GM18511 (cell line): ENCODE measurements around the gene SLC25A29.
"Not testable (repeated sequence)": the region's sequence is repeated elsewhere in the genome, so short reads cannot be mapped to it uniquely, and the experiment has no call there.

ENCODE experiments used
- ATAC-seq: cut with Tn5 transposase; IDR thresholded peaks from one replicate; pipeline ENCODE4 v1.9.1; 2021; ENCODE audit warnings: mild to moderate bottlenecking, moderate library complexity; ENCODE audit not compliant: unreplicated experiment

SLC25A29 gene

GRCh38 chr14:100306101-100306997 lies at the start of gene SLC25A29:
Gene SLC25A29, minus strand, starts transcription at chr14:100306444. Its CDS starts 212 bp downstream, at chr14:100306232.
- peak; percentile 87 for ATAC-seq

GRCh38 chr14:100350986-100351385 lies 44.7 kb upstream of the SLC25A29 start:
- no peak for ATAC-seq

- ATAC-seq: no peak
Observed at GRCh38 chr14:100350276-100350926, 44.2 kb upstream of the SLC25A29 start.

- ATAC-seq: no peak
Observed at GRCh38 chr14:100348784-100349685, 42.8 kb upstream of the SLC25A29 start.

GRCh38 chr14:100348253-100348729 lies 42.0 kb upstream of the SLC25A29 start:
- ATAC-seq: no peak

- no peak for ATAC-seq
Observed at GRCh38 chr14:100346306-100347091, 40.3 kb upstream of the SLC25A29 start.

GRCh38 chr14:100345711-100346110 lies 39.5 kb upstream of the SLC25A29 start:
- no peak for ATAC-seq

- ATAC-seq: not testable (repeated sequence)
Observed at GRCh38 chr14:100344657-100345056, 38.4 kb upstream of the SLC25A29 start.

- ATAC-seq: not testable (repeated sequence)
Observed at GRCh38 chr14:100342826-100343225, 36.6 kb upstream of the SLC25A29 start.

- ATAC-seq: no peak
Observed at GRCh38 chr14:100342195-100342594, 36.0 kb upstream of the SLC25A29 start.

- peak; percentile 68 for ATAC-seq
Observed at GRCh38 chr14:100341301-100342031, 35.2 kb upstream of the SLC25A29 start.

- no peak for ATAC-seq
Observed at GRCh38 chr14:100340423-100340813, 34.2 kb upstream of the SLC25A29 start.

GRCh38 chr14:100339766-100340422 lies 33.6 kb upstream of the SLC25A29 start:
- no peak for ATAC-seq

- peak; percentile 25 for ATAC-seq
Observed at GRCh38 chr14:100336618-100337530, 30.6 kb upstream of the SLC25A29 start.

GRCh38 chr14:100334904-100335303 lies 28.7 kb upstream of the SLC25A29 start:
- ATAC-seq: no peak

- ATAC-seq: no peak
Observed at GRCh38 chr14:100333827-100334226, 27.6 kb upstream of the SLC25A29 start.

GRCh38 chr14:100333311-100333710 lies 27.1 kb upstream of the SLC25A29 start:
- ATAC-seq: no peak

GRCh38 chr14:100332797-100333196 lies 26.6 kb upstream of the SLC25A29 start:
- ATAC-seq: peak; percentile 87
